ENCODE results near the gene IL23R.

GRCh38 chr1:67171574-67171955 is 5.3 kb downstream of the IL23R start:
- TF ChIP-seq POLR2A (IDR thresholded peaks at IDR 0.05) (no peak), CTCF (IDR thresholded peaks at IDR 0.05) (no peak)
